ENCODE data around the gene ARID5A. TPM values are rescaled to one million over a fixed set of nuclear protein-coding genes. Genes with fewer than 3 reads are reported as not detected.

The ARID5A gene
- total and polyA plus RNA-seq, 10 of the 15 experiments (the other 5 are each of a cell fraction or from before 2014, with no cell fraction given), result 0.76 to 87.1 (median 37.6) TPM

DNA sequence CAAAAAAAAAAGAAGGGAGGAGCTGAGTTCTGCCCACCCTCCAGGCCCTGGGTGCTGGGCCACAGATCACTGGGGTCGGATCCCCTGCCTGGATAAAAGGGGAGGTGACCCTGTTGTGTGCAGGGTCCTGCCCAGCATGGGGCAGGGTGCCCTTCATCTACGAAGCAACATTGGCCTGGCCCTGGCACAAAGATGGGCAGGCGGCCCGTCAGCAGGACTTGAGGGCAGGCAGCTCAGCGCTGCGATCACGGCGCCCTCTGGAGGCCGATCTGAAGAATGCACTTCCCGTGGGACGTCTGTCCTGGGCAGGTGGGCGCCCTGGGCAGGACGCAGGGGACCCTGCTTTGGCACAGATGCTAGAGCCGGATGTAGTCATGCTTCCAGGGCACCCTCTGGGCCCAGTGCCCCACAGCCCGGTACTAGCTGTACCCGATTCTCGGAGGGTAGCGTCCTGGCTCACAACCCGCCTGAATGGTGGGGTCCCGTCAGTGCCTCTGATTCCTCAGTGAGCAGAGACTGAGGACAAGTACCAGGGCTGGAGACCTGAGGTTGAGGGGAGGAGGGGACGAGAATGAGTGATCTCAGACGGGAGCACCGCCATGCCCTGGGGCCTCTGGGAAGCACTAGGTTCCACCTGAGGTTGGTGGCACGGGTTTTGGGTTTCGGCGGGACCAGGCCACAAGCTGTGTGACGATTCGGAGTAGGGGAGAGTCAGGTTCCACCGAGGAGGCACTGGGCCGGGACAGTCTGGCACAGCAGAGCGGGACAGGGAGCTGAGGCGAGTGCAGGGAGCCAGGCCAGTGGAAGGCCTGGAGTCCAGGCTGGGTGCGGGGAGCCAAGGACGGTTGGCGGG is 18.0 kb downstream of the ARID5A start:
- BruUV-seq (replicated peaks), result no TSS peak
- peak; percentile 79 for ATAC-seq
- H4K20me1 ChIP-seq (ENCODE audit: control insufficient read depth, insufficient read depth), result no peaks in the 10 kb centered on the region
- ChIA-PET POLR2A (interaction anchor here (0.7 to 1.4 kb wide), 9 partner anchors 12 to 44 kb away, joined by 3 to 6 read pairs (median 4); no protein-coding TSS in a partner anchor), CTCF (interaction anchor here (0.6 to 5.9 kb wide), 29 partner anchors 10 to 562 kb away, joined by 3 to 64 read pairs (median 4); partner anchors contain the start of genes ARID5A, CNNM4, KANSL3 and NEURL3), SMC1A (ENCODE audit: uncharacterized antibody, unreplicated experiment) (interaction anchor here (0.8 to 2.8 kb wide), 12 partner anchors 10 to 149 kb away, joined by 3 to 21 read pairs (median 5); partner anchors contain the start of gene ARID5A), RAD21 (ENCODE audit: unreplicated experiment) (interaction anchor here (0.6 to 5.4 kb wide), 12 partner anchors 10 to 290 kb away, joined by 3 to 56 read pairs (median 7); no protein-coding TSS in a partner anchor)
- no peaks in the 10 kb centered on the region for H3K27me3 ChIP-seq (replicated peaks in 1 of 2; ENCODE audit: control insufficient read depth in 2 of 2, insufficient read depth in 2 of 2, low read length in 1 of 2)
- no peak overlapping the region for H2AFZ ChIP-seq (ENCODE audit: control insufficient read depth, low read depth, low read length)
- intact Hi-C loops (cut with micrococcal nuclease; ENCODE audit: unreplicated experiment), result loop anchor here (1.0 to 2.0 kb wide), 2 partner anchors 45 to 148 kb away; no protein-coding TSS in a partner anchor
- H3K9me3 ChIP-seq (replicated peaks; ENCODE audit: control insufficient read depth, insufficient read depth, low read length), result no peaks in the 10 kb centered on the region
- H3K9ac ChIP-seq (ENCODE audit: control insufficient read depth, insufficient read depth, low read length), result no peak overlapping the region
- no peaks in the 10 kb centered on the region for H3K4me1 ChIP-seq (ENCODE audit: control insufficient read depth, insufficient read depth, low read length)
- no peaks in the 10 kb centered on the region for H3K79me2 ChIP-seq (ENCODE audit: control insufficient read depth, insufficient read depth, low read length)
- peaks cover 4 to 27% of the 10 kb centered on the region in 2 experiments; a peak in 3 of 4 replicates for H3K36me3 ChIP-seq (ENCODE audit: control insufficient read depth in 2 of 2, insufficient read depth in 2 of 2, low read length in 1 of 2)
- H3K4me3 ChIP-seq, result no peak overlapping the region
- DNase-seq (ENCODE audit: low read depth, low spot score), result no peak
- no peak overlapping the region for H3K27ac ChIP-seq (ENCODE audit: control insufficient read depth, insufficient read depth)
- WGBS (ENCODE audit: insufficient coverage, insufficient replicate concordance, low lambda C conversion rate, missing lambda C conversion rate), result 20% methylated on average over 35 of the region's 35 CpGs
- peak overlapping the region; percentile 10; the same call in 1 of the 2 replicates for H3K4me2 ChIP-seq (ENCODE audit: control insufficient read depth, insufficient read depth)
- no peak for FAIRE-seq
- in situ Hi-C loops (cut with MboI), result no loop called here
- TF ChIP-seq, protein P1, sequence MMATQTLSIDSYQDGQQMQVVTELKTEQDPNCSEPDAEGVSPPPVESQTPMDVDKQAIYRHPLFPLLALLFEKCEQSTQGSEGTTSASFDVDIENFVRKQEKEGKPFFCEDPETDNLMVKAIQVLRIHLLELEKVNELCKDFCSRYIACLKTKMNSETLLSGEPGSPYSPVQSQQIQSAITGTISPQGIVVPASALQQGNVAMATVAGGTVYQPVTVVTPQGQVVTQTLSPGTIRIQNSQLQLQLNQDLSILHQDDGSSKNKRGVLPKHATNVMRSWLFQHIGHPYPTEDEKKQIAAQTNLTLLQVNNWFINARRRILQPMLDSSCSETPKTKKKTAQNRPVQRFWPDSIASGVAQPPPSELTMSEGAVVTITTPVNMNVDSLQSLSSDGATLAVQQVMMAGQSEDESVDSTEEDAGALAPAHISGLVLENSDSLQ (IDR thresholded peaks at IDR 0.05), result peak; percentile 47; the same call in 1 of the 2 replicates
- TF ChIP-seq POLR2A (IDR thresholded peaks at IDR 0.05; ENCODE audit: low read depth, low read length), result peak; percentile 64
- TF ChIP-seq SPI1 (IDR thresholded peaks at IDR 0.05; ENCODE audit: borderline replicate concordance, insufficient read depth, low read depth, low read length), result peak; percentile 35; the same call in 1 of the 2 replicates
- TF ChIP-seq SMC3 (IDR thresholded peaks at IDR 0.05; ENCODE audit: borderline replicate concordance, low read length), result peak; percentile 64
- TF ChIP-seq, protein P2, sequence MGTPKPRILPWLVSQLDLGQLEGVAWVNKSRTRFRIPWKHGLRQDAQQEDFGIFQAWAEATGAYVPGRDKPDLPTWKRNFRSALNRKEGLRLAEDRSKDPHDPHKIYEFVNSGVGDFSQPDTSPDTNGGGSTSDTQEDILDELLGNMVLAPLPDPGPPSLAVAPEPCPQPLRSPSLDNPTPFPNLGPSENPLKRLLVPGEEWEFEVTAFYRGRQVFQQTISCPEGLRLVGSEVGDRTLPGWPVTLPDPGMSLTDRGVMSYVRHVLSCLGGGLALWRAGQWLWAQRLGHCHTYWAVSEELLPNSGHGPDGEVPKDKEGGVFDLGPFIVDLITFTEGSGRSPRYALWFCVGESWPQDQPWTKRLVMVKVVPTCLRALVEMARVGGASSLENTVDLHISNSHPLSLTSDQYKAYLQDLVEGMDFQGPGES (IDR thresholded peaks at IDR 0.05), result no peak
- 0 out of 4 replicates have a peak, but pooled peaks of 1 of the 2 experiments have one; percentile 34 for TF ChIP-seq BHLHE40 (IDR thresholded peaks at IDR 0.05; ENCODE audit: borderline replicate concordance in 1 of 2, low read depth in 2 of 2, low read length in 1 of 2)
- TF ChIP-seq POU2F2 (IDR thresholded peaks at IDR 0.05; ENCODE audit: borderline replicate concordance, low read depth, low read length), result peak; percentile 7; the same call in 1 of the 3 replicates
- TF ChIP-seq, protein P3, sequence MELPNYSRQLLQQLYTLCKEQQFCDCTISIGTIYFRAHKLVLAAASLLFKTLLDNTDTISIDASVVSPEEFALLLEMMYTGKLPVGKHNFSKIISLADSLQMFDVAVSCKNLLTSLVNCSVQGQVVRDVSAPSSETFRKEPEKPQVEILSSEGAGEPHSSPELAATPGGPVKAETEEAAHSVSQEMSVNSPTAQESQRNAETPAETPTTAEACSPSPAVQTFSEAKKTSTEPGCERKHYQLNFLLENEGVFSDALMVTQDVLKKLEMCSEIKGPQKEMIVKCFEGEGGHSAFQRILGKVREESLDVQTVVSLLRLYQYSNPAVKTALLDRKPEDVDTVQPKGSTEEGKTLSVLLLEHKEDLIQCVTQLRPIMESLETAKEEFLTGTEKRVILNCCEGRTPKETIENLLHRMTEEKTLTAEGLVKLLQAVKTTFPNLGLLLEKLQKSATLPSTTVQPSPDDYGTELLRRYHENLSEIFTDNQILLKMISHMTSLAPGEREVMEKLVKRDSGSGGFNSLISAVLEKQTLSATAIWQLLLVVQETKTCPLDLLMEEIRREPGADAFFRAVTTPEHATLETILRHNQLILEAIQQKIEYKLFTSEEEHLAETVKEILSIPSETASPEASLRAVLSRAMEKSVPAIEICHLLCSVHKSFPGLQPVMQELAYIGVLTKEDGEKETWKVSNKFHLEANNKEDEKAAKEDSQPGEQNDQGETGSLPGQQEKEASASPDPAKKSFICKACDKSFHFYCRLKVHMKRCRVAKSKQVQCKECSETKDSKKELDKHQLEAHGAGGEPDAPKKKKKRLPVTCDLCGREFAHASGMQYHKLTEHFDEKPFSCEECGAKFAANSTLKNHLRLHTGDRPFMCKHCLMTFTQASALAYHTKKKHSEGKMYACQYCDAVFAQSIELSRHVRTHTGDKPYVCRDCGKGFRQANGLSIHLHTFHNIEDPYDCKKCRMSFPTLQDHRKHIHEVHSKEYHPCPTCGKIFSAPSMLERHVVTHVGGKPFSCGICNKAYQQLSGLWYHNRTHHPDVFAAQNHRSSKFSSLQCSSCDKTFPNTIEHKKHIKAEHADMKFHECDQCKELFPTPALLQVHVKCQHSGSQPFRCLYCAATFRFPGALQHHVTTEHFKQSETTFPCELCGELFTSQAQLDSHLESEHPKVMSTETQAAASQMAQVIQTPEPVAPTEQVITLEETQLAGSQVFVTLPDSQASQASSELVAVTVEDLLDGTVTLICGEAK (IDR thresholded peaks at IDR 0.05; ENCODE audit: borderline replicate concordance), result no peak
- peak; percentile 27; the same call in 1 of the 2 replicates for TF ChIP-seq YY1 (IDR thresholded peaks at IDR 0.05; ENCODE audit: low read depth, low read length)
- peak; percentile 70 for TF ChIP-seq BACH1 (IDR thresholded peaks at IDR 0.05; ENCODE audit: borderline replicate concordance)
- TF ChIP-seq FOS (IDR thresholded peaks at IDR 0.05; ENCODE audit: borderline replicate concordance, extremely low read depth, insufficient read length), result no peak

Data from GM12878 (cell line).